HEK293 (cell line): Measurements from ENCODE around the gene DKK3.

Experiments used
- SCRT1 ChIP-seq: fragments of 450-650 bp; formaldehyde crosslinking; IDR thresholded peaks from 2 replicates; pipeline ENCODE4 v1.5.1; 2016; ENCODE audit warnings: missing biosample characterization, missing genetic modification characterization, borderline replicate concordance
- SETDB1 ChIP-seq: IDR thresholded peaks from one replicate; pipeline ENCODE4 v1.6.1; 2017; ENCODE audit warnings: mild to moderate bottlenecking, low read length, moderate library complexity, mixed read lengths; ENCODE audit not compliant: insufficient read length
- WT1 ChIP-seq: fragments of 450-650 bp; formaldehyde crosslinking; IDR thresholded peaks from 2 replicates; pipeline ENCODE4 v1.5.1; 2016; ENCODE audit warnings: missing biosample characterization, missing genetic modification characterization
- ZEB2 ChIP-seq: fragments of 450-650 bp; formaldehyde crosslinking; IDR thresholded peaks from 2 replicates; pipeline ENCODE4 v1.5.1; 2016; ENCODE audit warnings: missing biosample characterization, missing genetic modification characterization
- ZNF404 ChIP-seq: fragments of 450-650 bp; formaldehyde crosslinking; IDR thresholded peaks from 2 replicates; pipeline ENCODE4 v1.5.1; 2017; ENCODE audit warnings: missing biosample characterization, missing genetic modification characterization
- ZNF426 ChIP-seq: fragments of 450-650 bp; formaldehyde crosslinking; IDR thresholded peaks from 2 replicates; pipeline ENCODE4 v1.5.1; 2017; ENCODE audit warnings: missing biosample characterization, missing genetic modification characterization, mild to moderate bottlenecking, inconsistent platforms, moderate library complexity
- TF ChIP-seq, protein P1 (sequence below): fragments of 450-650 bp; formaldehyde crosslinking; IDR thresholded peaks from 2 replicates; pipeline ENCODE4 v1.5.1; 2016; ENCODE audit warnings: missing biosample characterization, missing genetic modification characterization, low read depth
- TF ChIP-seq, protein P2 (sequence below): fragments of 450-650 bp; formaldehyde crosslinking; IDR thresholded peaks from 2 replicates; pipeline ENCODE4 v1.5.1; 2016; ENCODE audit warnings: missing biosample characterization, missing genetic modification characterization
- TF ChIP-seq, protein P3 (sequence below): fragments of 450-650 bp; formaldehyde crosslinking; IDR thresholded peaks from 2 replicates; pipeline ENCODE4 v1.5.1; 2016; ENCODE audit warnings: missing biosample characterization, missing genetic modification characterization
- TF ChIP-seq, protein P4 (sequence below): fragments of 450-650 bp; formaldehyde crosslinking; IDR thresholded peaks from 2 replicates; pipeline ENCODE4 v1.5.1; 2017; ENCODE audit warnings: missing biosample characterization, missing genetic modification characterization
- TF ChIP-seq, protein P5 (sequence below): sonication (generic); formaldehyde crosslinking; IDR thresholded peaks from 2 replicates; pipeline ENCODE4 v1.8.1; 2022; ENCODE audit warnings: mild to moderate bottlenecking, moderate library complexity, missing genetic modification reagents
- TF ChIP-seq, protein P6 (sequence below): fragments of 450-650 bp; formaldehyde crosslinking; IDR thresholded peaks from 2 replicates; pipeline ENCODE4 v1.5.1; 2016; ENCODE audit warnings: missing biosample characterization, missing genetic modification characterization, low read depth

DNA sequence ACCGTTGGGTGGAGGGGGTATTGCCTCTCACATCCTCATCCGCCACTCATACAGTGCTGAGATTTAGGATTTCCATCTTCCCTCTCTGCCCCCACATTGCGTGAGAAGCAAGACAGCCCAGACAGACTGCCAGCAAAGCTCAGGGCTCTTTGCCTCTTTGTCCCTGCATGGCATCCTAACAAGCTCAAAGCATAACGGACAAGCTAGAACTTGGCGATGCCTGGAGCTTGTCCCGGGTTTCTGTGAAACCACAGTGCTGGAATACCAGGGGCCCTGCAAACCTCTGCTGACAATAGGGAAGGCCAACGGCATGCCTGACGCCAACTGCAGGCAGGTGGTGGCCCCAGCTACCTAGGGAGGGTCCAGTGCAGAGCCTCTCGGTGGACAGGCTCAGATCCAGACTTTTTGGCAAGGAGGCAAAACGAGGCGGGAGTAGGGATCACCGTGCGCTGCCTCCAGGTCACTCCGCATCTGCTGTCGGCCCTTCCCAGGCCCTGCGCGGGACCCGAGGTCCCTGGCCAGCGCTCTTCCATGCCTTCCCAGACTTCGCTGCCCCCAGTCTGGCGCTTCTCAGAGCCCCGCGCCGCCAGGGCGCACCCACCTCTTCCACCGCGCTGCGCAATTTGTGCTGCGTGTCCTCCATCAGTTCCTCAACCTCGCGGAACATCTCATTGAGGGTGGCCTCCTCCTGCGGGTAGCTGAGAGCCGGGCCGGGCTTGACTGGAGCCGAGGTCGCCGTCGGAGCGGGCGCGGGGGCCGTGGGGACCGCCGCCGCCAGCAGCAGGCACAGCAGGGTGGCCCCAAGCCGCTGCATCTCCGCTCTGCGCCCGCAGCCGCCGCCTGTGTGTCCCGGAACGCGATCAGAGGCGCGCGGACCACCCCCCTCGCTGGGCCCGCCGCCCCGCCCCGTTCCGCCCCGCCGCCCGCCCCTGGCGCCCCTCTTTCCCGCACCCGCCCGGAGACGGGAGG, at the start of gene DKK3:
- TF ChIP-seq, protein P1, sequence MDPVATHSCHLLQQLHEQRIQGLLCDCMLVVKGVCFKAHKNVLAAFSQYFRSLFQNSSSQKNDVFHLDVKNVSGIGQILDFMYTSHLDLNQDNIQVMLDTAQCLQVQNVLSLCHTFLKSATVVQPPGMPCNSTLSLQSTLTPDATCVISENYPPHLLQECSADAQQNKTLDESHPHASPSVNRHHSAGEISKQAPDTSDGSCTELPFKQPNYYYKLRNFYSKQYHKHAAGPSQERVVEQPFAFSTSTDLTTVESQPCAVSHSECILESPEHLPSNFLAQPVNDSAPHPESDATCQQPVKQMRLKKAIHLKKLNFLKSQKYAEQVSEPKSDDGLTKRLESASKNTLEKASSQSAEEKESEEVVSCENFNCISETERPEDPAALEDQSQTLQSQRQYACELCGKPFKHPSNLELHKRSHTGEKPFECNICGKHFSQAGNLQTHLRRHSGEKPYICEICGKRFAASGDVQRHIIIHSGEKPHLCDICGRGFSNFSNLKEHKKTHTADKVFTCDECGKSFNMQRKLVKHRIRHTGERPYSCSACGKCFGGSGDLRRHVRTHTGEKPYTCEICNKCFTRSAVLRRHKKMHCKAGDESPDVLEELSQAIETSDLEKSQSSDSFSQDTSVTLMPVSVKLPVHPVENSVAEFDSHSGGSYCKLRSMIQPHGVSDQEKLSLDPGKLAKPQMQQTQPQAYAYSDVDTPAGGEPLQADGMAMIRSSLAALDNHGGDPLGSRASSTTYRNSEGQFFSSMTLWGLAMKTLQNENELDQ (tag by site-specific recombination), result no peak
- TF ChIP-seq, protein P2, sequence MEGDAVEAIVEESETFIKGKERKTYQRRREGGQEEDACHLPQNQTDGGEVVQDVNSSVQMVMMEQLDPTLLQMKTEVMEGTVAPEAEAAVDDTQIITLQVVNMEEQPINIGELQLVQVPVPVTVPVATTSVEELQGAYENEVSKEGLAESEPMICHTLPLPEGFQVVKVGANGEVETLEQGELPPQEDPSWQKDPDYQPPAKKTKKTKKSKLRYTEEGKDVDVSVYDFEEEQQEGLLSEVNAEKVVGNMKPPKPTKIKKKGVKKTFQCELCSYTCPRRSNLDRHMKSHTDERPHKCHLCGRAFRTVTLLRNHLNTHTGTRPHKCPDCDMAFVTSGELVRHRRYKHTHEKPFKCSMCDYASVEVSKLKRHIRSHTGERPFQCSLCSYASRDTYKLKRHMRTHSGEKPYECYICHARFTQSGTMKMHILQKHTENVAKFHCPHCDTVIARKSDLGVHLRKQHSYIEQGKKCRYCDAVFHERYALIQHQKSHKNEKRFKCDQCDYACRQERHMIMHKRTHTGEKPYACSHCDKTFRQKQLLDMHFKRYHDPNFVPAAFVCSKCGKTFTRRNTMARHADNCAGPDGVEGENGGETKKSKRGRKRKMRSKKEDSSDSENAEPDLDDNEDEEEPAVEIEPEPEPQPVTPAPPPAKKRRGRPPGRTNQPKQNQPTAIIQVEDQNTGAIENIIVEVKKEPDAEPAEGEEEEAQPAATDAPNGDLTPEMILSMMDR, result no peak
- TF ChIP-seq, protein P3, sequence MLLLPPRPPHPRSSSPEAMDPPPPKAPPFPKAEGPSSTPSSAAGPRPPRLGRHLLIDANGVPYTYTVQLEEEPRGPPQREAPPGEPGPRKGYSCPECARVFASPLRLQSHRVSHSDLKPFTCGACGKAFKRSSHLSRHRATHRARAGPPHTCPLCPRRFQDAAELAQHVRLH (tag by site-specific recombination), result no peak
- TF ChIP-seq ZNF426 (tag by site-specific recombination) (no peak), SETDB1 (no peak), WT1 (no peak), SCRT1 (no peak), ZEB2 (tag by site-specific recombination) (no peak), ZNF404 (tag by site-specific recombination) (no peak)
- TF ChIP-seq, protein P4, sequence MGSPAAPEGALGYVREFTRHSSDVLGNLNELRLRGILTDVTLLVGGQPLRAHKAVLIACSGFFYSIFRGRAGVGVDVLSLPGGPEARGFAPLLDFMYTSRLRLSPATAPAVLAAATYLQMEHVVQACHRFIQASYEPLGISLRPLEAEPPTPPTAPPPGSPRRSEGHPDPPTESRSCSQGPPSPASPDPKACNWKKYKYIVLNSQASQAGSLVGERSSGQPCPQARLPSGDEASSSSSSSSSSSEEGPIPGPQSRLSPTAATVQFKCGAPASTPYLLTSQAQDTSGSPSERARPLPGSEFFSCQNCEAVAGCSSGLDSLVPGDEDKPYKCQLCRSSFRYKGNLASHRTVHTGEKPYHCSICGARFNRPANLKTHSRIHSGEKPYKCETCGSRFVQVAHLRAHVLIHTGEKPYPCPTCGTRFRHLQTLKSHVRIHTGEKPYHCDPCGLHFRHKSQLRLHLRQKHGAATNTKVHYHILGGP (tag by site-specific recombination), result no peak
- TF ChIP-seq, protein P5, sequence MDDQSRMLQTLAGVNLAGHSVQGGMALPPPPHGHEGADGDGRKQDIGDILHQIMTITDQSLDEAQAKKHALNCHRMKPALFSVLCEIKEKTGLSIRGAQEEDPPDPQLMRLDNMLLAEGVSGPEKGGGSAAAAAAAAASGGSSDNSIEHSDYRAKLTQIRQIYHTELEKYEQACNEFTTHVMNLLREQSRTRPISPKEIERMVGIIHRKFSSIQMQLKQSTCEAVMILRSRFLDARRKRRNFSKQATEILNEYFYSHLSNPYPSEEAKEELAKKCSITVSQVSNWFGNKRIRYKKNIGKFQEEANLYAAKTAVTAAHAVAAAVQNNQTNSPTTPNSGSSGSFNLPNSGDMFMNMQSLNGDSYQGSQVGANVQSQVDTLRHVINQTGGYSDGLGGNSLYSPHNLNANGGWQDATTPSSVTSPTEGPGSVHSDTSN, result no peak
- TF ChIP-seq, protein P6, sequence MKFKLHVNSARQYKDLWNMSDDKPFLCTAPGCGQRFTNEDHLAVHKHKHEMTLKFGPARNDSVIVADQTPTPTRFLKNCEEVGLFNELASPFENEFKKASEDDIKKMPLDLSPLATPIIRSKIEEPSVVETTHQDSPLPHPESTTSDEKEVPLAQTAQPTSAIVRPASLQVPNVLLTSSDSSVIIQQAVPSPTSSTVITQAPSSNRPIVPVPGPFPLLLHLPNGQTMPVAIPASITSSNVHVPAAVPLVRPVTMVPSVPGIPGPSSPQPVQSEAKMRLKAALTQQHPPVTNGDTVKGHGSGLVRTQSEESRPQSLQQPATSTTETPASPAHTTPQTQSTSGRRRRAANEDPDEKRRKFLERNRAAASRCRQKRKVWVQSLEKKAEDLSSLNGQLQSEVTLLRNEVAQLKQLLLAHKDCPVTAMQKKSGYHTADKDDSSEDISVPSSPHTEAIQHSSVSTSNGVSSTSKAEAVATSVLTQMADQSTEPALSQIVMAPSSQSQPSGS (tag by site-specific recombination), result no peak
